Endothelial cell of umbilical vein (primary cell): ENCODE measurements around the gene DAD1.

Source experiments
- EZH2 ChIP-seq: IDR thresholded peaks from 2 replicates; pipeline ENCODE4 v1.6.1; 2012; ENCODE audit warnings: borderline replicate concordance, low read depth, mild to moderate bottlenecking, moderate library complexity, low read length, inconsistent platforms; ENCODE audit not compliant: severe bottlenecking
- POLR2AphosphoS5 ChIP-seq: IDR thresholded peaks from 2 replicates; pipeline ENCODE4 v1.6.1; 2012; ENCODE audit warnings: low read depth, mild to moderate bottlenecking, control low read depth, low read length, moderate library complexity; ENCODE audit not compliant: insufficient read depth
- TF ChIP-seq, protein P1 (sequence below), 2 donors: IDR thresholded peaks; 1 replicate in 1 of 2; 2 replicates in 1 of 2; pipeline ENCODE4 v1.5.1; 2011; ENCODE audit warnings: low read length in 2 of 2, mild to moderate bottlenecking in 2 of 2, moderate library complexity in 2 of 2, control low read depth in 1 of 2, inconsistent platforms in 1 of 2, low read depth in 1 of 2; ENCODE audit not compliant: insufficient read depth in 1 of 2; ENCODE audit errors: extremely low read depth in 1 of 2

- TF ChIP-seq EZH2: no peak
- TF ChIP-seq, protein P1, sequence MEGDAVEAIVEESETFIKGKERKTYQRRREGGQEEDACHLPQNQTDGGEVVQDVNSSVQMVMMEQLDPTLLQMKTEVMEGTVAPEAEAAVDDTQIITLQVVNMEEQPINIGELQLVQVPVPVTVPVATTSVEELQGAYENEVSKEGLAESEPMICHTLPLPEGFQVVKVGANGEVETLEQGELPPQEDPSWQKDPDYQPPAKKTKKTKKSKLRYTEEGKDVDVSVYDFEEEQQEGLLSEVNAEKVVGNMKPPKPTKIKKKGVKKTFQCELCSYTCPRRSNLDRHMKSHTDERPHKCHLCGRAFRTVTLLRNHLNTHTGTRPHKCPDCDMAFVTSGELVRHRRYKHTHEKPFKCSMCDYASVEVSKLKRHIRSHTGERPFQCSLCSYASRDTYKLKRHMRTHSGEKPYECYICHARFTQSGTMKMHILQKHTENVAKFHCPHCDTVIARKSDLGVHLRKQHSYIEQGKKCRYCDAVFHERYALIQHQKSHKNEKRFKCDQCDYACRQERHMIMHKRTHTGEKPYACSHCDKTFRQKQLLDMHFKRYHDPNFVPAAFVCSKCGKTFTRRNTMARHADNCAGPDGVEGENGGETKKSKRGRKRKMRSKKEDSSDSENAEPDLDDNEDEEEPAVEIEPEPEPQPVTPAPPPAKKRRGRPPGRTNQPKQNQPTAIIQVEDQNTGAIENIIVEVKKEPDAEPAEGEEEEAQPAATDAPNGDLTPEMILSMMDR (IDR thresholded peaks at IDR 0.05; ENCODE audit: extremely low read depth in 1 of 2, insufficient read depth in 1 of 2, low read depth in 1 of 2, low read length in 2 of 2): no peak
- TF ChIP-seq POLR2AphosphoS5: no peak
Observed at GRCh38 chr14:22534547-22534946, 54.5 kb downstream of the DAD1 start.
